GDM1 (cell line): ENCODE data around the gene KRTAP10-4.
"Not testable (repeated sequence)": the region's sequence is repeated elsewhere in the genome, so short reads cannot be mapped to it uniquely, and the experiment has no call there.

Experiments used
- DNase-seq: peaks from one replicate; lab custom pipeline; 2025; lab: John Stamatoyannopoulos, UW

KRTAP10-4 gene

GRCh38 chr21:44573630-44574456 lies at the start of gene KRTAP10-4:
Gene KRTAP10-4 (plus strand): TSS chr21:44573729. CDS start chr21:44573759, 30 bp downstream.
- DNase-seq = not testable (repeated sequence)

DNA sequence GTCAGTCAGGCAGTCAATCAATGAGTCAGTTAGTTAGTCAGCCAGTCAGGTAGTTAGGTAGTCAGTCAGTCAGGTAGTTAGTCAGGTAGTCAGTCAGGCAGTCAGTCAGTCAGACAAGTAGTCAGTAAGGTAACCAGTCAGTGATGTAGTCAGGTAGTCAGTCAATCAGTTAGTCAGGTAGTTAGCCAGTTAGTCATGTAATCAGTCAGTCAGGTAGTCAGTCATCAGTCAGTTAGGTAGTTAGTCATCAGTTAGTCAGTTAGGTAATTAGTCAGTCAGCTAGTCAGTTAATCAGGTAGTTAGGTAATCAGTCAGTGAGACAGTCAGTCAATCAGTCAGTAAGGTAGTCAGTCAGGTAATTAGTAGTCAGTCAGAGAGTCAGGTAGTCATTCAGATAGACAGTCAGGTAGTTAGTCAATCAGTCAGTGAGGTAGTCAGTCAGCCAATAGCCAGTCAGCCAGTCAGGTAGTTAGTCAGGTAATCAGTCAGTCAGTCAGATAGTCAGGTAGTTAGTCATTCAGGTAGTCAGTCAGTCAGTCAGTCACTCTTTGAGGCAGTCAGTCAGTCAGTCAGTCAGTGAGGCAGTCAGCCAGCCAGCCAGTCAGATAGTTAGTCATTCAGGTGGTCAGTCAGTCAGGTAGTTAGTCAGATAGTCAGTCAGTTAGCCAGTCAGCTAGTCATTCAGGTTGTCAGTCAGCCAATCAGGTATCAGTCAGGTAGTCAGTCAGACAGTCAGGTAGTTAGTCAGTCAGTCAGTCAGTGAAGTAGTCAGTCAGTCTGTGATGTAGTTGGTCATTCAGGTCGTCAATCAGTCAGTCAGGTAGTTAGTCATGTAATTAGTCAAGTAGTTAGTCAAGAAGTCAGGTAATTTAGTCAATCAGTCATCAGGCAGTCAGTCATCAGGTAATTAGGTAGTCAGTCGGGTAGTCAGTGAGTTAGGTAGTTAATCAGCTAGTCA lies 48.8 kb upstream of the KRTAP10-4 start:
- DNase-seq = no peak

DNA sequence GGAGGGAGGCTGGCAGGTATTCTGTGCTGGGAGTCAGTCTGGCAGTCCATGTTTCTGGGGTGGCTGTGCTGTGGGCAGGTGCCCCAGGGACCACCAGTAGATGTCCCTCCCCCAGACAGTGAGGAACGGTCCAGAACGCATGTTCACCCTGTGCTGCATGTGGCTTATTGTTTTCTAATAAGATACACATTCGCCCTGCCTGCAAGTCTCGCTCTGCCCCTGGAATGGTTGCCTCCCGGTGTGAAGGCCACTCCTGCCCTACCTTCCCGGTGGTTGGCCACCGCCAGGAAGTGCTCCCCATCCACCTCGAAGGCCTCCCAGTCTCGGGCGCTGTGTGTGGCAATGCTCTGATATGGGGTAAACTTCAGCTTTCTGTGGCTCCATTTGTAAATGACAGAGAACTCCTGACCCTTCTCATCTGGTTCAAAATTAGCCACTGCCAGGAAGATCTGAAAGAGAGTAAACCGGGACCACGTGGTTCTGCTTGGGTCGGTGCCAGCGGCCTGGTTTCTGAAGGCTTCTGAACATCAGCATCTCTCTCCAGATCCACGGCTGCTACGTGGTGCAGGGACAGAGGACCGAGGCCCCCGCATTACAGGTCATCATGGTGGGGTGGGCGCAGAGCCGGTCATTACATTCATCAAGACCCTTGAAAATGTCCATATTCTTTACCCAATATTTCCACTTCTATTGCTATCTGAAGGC lies 48.0 kb upstream of the KRTAP10-4 start:
- no peak for DNase-seq

DNA sequence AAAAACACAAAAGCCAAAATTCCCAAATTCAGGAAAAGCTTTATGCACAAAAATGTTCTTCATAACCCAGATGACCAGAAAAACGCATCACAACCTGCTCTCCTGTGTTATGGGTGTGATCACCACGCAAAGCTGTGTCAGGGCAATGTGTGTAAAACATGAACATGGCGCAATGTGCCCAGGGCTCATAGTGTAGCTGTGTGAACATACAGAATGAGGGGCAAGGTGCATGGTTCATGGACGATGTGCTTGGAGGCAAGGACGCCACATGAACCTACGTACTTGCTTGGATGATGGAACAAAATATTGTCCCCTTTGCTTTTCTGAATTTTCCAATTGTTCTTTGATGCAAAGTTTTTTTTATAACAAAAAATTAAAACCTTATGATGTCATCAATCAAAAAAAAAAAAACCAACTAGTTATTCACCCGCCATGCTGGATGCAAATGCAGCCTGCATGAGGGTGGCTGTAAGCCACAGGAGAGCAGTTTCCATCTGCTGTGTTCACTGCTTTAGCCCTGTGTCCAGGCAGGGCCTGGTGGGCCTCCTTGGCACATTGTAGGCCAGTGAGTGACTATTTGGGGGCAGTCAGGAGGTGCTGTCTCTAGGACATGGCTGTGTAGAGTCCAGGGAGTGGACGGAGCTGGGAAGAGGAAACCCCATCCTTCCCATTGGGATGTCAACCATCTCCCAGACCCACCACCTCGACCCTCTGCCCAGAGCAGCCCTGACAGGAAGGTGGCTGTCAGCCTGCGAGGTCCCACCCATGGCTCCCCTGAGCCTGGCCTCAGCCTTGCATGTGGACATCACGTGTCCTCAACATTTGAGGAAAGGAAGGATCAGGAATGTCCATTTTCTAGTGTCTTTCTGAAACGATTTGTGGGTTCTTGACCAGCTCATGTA lies 47.2 kb upstream of the KRTAP10-4 start:
- no peak for DNase-seq

DNA sequence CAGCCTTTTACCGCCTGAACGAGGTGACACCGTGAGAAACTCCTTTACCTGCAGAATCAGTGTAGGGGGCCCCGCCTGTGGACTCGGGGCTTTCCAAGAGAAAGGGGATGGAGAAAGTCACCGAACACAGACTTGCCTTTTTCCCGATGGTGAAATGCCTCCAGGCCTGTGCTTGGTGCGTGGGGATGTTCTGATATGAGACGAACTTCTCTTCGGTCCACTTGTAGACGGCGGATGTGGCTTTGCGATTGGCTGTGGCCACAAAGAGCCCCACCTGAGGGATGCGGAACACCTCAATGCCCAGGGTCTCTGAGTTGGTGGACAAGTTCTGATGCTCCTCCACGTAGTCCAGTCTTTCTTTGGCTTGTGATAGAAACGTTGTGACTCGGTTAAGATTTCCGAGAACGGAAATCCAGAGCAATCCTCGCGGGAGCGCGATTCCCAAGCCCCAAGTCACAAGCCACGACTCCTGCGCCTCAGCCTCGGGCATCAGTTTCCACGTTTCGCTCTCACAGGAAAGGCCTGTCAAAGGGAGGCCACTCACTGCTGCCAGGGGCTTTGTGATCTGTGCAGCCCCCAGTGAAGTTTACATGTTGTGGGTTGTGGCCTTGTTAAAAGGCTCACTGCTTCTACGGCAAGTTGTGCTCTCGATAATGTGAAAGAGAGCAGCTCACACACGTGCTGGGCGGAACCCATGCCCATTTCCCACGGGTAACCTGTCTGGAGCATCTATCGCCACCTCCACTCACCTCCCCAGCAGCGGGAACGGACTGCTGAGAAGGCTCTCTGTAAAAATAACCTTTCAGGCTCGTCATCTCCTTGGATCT lies 46.2 kb upstream of the KRTAP10-4 start:
- DNase-seq = no peak

DNA sequence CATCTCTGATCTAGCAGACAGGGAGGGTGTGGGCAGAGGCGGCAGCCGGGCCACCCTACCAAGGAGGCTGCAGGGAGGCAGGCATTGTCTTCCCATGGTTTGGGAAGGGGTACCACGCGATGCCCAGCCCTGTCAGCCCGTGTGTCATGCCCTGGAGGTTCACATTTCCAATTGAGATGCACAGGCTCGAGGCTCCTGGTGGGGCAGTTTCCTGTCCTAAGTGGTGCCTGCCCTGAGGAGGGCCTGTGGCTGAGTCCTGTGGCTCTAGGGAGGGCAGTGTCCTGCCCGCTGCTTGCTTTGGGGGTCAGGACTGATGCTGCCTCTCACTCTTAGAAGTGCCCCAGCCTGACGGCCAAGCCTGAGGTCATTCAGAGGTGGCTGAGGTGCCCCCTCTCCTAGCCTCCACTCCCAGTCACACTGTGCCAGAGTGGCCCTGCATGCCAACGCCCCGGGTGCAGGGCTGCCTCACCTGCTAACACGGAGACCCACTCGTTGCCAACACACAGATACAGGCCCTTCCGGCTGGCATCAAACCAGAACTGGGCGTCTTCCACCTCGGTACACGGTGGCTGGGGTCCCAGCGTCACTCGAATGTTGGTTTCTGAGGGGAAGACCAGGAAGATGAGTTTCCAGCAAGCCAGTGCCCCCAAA lies 45.4 kb upstream of the KRTAP10-4 start:
- DNase-seq = no peak

DNA sequence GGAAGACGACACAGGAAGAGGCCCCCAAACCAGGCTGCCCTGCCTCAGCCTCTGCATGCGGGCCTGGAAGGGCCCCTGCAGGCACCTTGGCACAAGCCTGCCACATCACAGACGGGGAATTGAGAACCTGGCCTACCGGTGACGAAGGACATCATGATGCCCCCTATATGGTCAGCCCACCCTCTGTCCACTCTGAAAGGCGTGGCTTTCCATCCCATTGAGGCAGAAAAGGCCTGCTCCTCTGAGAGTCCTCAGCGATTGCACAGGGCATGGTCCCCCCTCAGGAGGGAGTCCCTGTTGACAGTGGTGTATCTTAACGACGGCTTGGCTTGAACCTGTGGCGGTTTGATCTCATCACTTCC lies 44.9 kb upstream of the KRTAP10-4 start:
- DNase-seq = no peak

- DNase-seq = no peak
Measured at GRCh38 chr21:44529011-44529421, 44.5 kb upstream of the KRTAP10-4 start.

DNA sequence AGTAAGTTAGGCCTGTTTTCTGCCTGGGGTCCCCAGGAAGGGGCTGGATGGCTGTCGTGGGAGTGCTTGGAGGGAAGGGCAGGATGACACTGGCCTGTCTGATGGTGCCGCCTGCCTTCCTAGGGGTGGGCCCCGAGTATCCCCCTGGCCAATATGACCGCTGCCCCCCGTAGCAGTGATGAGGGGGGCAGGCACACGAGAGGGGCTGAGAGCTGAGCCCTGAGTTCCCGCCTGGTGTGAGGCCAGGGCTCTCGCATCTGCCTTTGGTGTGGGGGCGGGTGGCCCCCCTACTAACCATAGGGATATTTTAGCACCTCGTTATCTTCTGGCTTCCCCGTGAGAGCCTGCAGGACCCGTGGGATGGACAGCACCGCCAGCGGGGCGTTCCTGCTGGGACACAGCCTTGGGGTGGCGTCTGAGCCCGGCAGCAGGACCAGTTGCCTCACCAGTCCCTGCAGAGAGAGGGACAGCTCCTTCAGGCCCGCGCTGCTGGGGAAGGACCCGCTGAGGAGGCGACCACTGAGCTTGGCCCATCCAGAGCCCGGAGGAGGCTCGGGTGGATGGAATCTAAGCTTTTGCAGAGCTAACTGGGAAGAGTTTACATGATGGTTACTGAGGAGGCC lies 43.9 kb upstream of the KRTAP10-4 start:
- no peak for DNase-seq

GRCh38 chr21:44530221-44530902 lies 43.2 kb upstream of the KRTAP10-4 start:
- no peak for DNase-seq

- DNase-seq = no peak
Measured at GRCh38 chr21:44530903-44531605, 42.5 kb upstream of the KRTAP10-4 start.

DNA sequence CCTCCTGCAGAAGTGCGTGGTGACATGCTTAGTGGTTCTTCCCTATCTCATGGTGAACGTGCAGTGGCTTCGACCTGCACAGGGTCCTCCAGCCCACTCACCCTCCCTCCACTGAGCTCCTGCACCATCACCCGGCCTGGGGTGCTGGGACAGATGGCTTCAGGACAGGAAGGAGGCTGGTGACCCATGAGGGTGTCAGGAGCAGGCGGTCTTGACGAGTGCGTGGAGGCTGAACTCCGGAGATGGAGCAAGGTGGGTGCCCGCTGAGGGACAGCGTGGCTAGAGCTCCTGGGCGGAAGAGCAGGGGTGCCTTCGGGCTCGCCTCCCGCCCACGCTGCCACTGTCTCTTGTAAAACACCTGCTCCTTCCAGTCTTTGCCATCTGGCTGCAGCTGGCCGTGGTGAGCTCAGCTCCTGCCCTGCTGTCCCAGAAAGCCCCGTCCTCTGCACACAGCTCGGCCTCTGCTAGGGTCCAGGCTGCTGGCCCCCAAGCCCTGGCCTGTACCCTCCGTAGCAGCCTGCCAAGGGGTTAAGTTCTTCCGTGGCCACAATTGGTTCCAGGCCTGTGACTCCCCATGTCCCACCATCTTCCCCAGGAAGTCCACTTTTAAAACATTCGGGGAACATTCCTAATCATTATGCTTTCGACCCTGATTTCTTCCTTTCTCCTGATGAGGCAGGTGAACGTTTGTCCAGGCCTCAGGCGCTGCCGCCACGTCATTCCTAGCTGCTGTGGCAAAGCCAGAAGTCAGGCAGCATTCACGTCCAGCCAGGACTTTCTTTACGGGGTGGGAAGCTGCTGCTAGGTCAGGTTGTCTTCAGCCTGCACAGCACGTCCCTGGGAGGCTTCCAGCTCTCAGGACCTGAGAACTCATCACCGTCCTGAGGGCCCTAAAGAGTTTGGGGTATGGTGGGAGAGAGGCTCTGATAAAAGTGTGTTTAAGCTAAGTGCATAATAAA lies 41.6 kb upstream of the KRTAP10-4 start:
- no peak for DNase-seq

GRCh38 chr21:44532712-44533111 lies 40.8 kb upstream of the KRTAP10-4 start:
- no peak for DNase-seq

GRCh38 chr21:44533121-44533890 lies 40.2 kb upstream of the KRTAP10-4 start:
- DNase-seq = no peak

DNA sequence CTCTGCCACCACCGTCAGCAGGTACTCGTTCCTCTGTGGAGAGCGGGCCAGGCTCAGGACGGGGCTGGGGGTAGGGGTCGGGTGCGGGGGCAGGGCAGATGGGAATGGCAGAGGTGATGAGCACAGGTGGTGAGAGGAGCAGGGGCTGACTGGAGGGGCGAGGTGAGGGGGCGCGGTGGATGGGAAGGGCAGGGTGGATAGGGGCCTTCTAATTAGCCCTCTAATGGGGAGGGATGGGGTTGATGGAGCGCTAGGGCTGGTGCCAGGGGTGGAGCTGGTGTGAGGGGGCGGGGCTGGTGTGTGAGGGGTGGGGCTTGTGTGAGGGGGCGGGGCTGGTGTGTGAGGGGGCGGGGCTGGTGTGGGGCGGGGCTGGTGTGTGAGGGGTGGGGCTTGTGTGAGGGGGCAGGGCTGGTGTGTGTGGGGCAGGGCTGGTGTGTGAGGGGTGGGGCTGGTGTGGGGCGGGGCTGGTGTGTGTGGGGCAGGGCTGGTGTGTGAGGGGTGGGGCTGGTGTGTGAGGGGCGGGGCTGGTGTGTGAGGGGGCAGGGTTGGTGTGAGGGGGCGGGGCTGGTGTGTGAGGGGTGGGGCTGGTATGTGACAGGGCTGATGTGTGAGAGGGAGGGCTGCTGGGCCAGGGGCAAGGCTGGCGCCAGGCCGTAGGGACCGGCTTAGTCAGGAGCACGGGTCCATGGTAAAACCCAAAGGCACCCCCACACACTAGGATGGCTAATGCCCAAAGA lies 39.5 kb upstream of the KRTAP10-4 start:
- no peak for DNase-seq
